ENCODE results near the gene WDR86.

DNA sequence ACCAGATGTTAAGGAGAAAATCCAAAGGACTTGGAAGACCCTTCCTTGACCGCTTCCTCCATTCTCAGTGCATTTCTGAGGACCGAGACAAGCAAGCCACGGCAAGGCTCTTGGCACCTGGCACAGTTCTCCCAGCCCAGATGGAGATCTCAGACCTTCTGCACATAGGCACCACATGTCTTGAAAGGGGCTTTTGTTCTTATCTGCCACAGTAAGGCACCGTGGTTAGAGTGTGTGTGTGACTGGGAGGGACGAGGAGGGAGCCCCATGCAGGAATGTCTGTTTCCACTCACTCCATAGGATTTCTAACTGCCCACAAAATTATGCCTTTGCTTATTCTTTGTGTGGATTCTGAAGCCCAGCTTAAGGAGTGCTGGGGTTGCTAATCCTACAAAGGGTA lies 10.3 kb upstream of the WDR86 start:
- TF ChIP-seq, protein P1, sequence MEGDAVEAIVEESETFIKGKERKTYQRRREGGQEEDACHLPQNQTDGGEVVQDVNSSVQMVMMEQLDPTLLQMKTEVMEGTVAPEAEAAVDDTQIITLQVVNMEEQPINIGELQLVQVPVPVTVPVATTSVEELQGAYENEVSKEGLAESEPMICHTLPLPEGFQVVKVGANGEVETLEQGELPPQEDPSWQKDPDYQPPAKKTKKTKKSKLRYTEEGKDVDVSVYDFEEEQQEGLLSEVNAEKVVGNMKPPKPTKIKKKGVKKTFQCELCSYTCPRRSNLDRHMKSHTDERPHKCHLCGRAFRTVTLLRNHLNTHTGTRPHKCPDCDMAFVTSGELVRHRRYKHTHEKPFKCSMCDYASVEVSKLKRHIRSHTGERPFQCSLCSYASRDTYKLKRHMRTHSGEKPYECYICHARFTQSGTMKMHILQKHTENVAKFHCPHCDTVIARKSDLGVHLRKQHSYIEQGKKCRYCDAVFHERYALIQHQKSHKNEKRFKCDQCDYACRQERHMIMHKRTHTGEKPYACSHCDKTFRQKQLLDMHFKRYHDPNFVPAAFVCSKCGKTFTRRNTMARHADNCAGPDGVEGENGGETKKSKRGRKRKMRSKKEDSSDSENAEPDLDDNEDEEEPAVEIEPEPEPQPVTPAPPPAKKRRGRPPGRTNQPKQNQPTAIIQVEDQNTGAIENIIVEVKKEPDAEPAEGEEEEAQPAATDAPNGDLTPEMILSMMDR (IDR thresholded peaks at IDR 0.05; ENCODE audit: insufficient read depth, low read length), result no peak
- no peak for TF ChIP-seq POLR2AphosphoS5 (IDR thresholded peaks at IDR 0.05; ENCODE audit: low read depth)
- TF ChIP-seq GABPA (IDR thresholded peaks at IDR 0.05; ENCODE audit: low read depth), result no peak
- TF ChIP-seq, protein P2, sequence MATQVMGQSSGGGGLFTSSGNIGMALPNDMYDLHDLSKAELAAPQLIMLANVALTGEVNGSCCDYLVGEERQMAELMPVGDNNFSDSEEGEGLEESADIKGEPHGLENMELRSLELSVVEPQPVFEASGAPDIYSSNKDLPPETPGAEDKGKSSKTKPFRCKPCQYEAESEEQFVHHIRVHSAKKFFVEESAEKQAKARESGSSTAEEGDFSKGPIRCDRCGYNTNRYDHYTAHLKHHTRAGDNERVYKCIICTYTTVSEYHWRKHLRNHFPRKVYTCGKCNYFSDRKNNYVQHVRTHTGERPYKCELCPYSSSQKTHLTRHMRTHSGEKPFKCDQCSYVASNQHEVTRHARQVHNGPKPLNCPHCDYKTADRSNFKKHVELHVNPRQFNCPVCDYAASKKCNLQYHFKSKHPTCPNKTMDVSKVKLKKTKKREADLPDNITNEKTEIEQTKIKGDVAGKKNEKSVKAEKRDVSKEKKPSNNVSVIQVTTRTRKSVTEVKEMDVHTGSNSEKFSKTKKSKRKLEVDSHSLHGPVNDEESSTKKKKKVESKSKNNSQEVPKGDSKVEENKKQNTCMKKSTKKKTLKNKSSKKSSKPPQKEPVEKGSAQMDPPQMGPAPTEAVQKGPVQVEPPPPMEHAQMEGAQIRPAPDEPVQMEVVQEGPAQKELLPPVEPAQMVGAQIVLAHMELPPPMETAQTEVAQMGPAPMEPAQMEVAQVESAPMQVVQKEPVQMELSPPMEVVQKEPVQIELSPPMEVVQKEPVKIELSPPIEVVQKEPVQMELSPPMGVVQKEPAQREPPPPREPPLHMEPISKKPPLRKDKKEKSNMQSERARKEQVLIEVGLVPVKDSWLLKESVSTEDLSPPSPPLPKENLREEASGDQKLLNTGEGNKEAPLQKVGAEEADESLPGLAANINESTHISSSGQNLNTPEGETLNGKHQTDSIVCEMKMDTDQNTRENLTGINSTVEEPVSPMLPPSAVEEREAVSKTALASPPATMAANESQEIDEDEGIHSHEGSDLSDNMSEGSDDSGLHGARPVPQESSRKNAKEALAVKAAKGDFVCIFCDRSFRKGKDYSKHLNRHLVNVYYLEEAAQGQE (IDR thresholded peaks at IDR 0.05; ENCODE audit: insufficient replicate concordance, low read depth), result no peak
- TF ChIP-seq SPI1 (IDR thresholded peaks at IDR 0.05; ENCODE audit: borderline replicate concordance, low read depth), result no peak

Data from HL-60 (cell line).